GM18870 (cell line): ENCODE results near the gene LGR4.
"Not testable (repeated sequence)": the region's sequence is repeated elsewhere in the genome, so short reads cannot be mapped to it uniquely, and the experiment has no call there.

Experiments used
- ATAC-seq: cut with Tn5 transposase; IDR thresholded peaks from one replicate; pipeline ENCODE4 v1.9.1; 2021; ENCODE audit warnings: moderate library complexity; ENCODE audit not compliant: unreplicated experiment

LGR4 gene, protein sequence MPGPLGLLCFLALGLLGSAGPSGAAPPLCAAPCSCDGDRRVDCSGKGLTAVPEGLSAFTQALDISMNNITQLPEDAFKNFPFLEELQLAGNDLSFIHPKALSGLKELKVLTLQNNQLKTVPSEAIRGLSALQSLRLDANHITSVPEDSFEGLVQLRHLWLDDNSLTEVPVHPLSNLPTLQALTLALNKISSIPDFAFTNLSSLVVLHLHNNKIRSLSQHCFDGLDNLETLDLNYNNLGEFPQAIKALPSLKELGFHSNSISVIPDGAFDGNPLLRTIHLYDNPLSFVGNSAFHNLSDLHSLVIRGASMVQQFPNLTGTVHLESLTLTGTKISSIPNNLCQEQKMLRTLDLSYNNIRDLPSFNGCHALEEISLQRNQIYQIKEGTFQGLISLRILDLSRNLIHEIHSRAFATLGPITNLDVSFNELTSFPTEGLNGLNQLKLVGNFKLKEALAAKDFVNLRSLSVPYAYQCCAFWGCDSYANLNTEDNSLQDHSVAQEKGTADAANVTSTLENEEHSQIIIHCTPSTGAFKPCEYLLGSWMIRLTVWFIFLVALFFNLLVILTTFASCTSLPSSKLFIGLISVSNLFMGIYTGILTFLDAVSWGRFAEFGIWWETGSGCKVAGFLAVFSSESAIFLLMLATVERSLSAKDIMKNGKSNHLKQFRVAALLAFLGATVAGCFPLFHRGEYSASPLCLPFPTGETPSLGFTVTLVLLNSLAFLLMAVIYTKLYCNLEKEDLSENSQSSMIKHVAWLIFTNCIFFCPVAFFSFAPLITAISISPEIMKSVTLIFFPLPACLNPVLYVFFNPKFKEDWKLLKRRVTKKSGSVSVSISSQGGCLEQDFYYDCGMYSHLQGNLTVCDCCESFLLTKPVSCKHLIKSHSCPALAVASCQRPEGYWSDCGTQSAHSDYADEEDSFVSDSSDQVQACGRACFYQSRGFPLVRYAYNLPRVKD

DNA sequence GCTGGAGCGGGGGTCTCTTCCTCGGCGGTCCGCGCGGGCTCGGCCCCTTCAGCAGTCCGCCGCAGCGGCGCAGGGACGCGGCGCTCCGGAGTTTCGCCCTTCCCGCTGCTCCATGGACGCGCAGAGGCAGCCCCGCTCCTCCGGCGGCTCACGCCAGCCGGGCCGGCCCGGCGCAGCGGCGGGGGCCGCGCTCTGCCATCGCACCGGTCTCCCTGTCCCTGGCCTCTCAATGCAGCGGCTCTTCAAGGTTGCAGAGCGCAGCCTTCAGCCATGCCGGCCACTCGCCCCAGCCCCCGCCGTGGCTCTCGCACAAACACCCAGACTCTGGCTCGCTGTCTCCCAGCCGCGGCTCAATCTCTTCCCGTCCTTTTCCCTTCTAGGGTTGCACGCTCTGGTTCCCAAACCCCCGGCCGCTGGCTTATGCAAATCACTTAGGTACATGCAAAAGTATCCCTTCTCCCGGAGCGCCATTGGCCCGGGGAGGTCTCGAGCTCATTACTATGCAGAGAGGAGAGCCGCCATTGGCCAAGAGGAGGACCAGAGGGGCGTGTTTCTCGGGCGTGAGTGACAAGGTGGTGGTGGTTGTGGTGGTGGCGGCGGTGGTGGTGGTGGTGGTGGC lies at the start of gene LGR4:
Gene LGR4, minus strand, starts transcription at position 393 of the 619 bp plus-strand sequence. CDS start 488 bp downstream, outside the sequence.
- peak; percentile 72 for ATAC-seq

DNA sequence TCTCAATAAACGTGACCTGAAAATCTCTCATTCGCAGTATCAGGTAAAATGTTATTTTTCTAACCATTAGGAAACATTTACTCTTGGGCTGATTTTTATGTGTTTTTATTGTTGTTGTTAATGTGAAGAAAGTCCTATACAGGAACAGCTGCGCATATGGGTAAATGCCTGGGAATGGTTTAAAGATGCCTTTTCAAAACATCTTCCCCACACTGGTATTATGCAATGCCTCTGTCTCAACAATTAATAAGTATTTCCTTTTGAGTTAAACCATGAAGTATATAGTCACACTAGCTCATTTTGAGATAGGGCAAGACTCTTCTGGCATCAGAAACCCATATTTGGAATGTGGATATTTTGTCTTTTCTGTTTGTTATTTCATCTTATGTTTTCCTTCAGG lies 47.6 kb upstream of the LGR4 start:
- no peak for ATAC-seq

DNA sequence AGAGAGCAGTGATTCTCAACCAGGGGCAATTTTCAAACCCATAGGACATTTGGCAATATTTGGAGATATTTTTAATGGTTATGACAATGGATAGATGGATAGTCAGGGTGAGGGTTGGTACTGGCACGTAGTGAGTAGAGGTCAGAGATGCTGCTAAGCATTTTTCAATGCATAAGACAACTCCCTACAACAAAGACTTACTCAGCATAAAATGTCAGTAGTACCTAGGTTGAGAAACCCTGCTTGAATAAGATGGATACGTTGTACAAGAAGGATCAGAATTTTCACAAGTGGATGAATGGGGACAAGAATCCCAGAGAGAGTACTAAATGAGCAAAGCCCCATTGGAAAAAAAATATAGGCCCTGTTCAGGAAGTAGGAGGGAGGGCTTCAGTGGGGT lies 45.9 kb upstream of the LGR4 start:
- ATAC-seq: no peak

DNA sequence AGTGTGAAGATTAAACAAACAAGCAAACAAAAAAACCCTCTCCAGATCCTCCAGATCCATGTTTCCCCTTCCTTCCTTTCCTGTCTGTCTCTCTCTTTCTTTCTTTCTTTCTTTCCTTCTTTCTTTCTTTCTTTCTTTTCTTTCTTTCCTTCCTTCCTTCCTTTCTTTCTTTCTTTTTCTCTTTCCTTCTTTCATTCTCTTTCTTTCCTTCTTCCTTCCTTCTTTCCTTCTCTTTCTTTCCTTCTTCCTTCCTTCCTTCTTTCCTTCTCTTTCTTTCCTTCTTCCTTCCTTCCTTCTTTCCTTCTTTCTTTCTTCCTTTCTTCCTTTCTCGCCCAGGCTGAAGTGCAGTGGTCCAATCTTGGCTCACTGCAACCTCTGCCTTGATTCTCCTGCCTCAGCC lies 44.9 kb upstream of the LGR4 start:
- ATAC-seq: not testable (repeated sequence)

DNA sequence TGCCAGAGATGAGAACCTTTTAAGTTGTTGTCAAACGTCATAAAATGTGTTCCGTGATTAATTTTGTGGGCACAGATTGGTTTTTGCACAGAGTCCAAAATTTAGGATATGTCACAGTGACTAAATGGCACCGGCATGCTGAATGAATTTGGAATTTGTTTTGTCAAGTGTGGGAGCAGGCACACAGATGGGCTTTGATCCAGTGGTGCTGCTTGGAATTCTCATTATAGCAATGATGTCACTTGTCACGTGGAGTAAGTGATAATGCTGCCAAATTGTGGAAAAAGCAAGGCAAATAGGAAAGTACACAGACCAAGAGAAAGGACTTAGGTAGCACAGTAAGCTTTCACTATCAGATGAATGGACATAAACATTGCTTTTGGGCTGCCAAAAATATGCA lies 42.0 kb upstream of the LGR4 start:
- no peak for ATAC-seq

DNA sequence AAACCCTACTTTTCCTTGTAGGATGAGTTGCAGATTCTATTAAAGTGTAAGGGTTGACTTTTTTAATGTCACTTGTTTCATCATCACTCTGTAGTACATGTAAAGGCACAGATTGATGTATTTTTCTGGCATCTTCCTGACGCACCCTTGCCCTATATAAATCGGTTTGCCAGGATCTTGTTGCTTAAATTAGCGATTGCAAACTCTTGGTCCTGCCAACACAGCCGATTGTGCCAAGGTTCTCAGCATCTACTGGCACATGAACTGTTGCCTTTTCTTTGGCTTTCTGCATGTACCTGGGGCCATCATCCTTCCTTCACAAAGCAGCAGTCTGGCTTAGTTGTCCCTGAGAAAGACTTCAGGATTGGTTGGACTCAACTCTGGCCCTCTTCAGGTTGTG lies 41.5 kb upstream of the LGR4 start:
- ATAC-seq: no peak

DNA sequence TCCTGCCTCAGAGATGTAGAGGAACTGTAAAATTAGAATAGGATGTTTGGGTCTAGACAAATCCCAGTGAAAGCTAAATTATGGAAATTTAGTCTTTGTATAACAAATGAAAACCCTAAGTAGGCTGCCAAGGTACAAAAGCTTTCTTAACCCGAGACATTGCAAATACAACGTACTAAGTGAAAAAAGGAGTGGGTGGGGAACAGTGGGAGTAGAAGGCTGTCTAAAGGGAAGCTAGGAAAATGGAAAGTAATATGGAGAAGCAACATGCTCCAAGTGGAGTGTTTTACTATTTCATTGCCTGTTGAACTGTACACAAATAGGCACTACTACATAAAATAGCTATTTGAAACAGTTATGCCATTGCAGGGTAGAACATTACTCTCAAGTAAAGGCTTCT lies 40.8 kb upstream of the LGR4 start:
- no peak for ATAC-seq

DNA sequence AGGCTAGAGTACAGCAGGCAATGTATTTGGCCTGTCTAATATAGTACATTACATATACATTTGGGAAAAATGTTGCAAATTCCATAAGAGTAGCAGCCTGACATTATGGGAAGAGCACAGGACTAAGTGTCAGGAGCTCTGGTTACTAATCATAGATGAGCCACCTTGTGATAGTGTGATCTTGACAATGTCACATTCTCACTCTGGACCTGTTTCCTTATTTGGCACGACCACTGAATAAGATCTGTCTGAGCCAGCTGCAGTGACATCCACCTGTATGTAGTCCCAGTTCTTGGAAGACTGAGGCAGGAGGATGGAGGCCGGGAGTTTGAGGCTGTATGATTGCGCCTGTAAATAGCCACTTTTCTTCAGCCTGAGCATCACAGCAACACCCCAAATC lies 39.6 kb upstream of the LGR4 start:
- ATAC-seq: no peak

DNA sequence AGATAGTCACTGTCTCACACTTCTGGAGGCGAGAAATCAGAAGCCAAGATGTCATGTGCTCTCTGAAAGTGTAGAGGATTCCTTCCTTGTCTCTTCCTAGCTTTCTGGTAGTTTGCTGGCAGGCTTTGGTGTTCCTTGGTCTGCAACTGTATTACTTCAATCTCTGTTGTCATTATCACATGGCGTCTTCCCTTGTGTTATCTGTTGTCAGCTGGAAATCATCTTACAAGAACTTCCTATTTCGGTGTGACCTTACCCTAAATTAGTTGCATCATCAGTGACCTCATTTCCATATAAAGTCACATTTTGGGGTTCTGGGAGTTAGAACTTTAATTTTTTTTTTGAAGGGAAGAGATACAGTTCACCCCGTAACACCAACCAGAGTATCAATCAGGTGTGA lies 37.3 kb upstream of the LGR4 start:
- ATAC-seq: no peak

DNA sequence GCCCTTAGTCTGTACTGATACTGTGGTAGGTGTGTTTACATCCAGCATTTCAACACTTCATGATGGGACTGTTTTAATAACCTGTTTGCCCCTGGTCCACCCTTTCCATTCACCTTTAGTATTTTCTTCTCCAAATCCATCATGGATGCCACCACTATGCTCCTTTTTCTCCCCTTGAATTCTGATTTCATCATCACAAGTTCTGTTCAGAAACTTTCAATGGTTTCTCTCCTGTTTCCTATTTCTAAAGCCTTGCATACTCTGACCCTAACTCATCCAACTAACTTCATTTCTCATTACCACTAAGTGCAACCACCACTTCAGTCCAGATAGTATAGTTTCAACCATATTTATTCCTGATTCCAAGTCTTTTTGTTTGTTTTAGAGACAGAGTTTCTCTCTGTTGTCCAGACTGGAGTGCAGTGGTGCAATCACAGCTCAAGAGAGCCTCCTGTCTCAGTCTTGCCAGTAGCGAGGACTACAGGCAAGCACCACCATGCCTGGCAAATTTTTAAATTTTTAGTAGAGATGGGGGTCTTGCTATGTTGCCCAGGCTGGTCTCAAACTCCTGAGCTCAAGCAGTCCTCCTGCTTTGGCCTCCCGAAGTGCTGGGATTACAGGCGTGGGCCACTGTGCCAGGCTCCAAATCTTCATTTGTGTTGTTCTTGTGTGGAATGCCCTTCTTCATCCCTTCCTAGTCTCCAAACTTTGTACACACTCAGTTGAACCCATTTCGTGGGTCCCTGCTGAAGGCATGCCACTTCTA lies 35.1 kb upstream of the LGR4 start:
- ATAC-seq: no peak

DNA sequence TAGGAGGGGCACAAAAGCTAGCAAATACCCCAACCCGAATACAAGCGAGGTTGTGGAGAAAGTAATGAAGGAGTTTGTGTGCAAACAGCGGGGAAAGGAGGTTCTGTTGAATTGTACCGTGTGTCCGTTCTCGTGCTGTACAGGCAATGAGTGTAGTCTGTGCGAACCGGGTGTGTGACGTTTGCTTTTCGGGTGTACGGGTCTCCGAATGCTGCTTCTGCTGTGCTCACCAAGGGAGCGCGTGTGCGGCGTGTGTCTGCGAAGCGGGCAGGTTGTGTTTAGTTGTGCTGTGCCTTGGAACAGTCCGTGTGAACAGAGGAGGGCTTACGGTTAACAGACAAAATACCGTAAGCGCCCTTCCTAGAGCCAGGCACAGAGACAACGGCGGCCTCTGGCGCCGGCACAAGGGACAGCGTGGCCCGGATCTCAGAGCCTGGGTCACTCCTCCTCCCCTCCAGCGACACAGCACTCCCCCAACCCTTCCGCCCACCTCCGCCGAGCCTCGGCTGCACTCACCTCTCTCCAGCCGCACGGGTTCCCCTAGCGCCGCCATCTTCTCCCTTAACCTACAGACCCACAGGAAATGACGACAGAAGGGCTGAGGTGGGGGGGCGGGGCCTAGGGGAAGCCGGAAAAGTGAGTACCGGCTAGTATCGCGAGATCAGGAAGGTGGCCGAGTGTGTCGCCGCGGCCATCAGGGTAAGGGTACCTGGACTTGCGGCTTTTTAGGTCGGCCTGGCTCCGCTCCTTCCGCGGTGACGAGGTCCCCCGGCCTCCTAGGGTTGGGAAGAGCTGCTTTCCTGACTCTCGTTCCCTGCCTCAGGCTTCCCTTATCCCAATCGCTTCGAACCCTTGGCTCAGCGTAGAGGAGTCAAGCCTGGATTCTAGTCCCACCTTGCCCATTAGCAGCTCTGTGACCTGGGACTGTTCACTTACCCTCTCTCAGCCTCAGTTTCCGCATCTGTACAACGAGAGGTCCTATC lies 33.9 kb upstream of the LGR4 start, which contains the start of gene LIN7C:
Gene LIN7C, minus strand, starts transcription at position 570 of the 983 bp plus-strand sequence. Its CDS starts 17 bp downstream, at position 553.
- ATAC-seq: peak; percentile 88

DNA sequence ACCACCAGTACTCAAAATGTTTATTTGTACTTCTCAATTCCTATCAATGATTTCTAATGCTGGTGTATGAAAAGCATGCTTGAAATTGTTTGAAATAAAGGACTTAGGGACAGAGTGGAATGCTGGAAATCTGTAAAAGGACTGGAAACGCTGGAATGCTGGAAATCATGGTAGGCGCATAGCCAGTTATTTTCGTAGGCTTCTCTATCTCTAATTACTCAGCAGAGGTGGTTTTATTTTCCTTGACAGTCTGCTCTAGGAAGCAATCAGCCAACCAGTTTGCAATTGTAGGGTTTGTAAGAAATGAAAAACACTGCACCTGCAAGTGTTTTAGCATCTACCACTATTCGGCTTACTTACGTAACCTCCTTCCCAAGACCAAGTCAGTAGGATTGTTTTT lies 33.2 kb upstream of the LGR4 start:
- ATAC-seq: peak; percentile 6

DNA sequence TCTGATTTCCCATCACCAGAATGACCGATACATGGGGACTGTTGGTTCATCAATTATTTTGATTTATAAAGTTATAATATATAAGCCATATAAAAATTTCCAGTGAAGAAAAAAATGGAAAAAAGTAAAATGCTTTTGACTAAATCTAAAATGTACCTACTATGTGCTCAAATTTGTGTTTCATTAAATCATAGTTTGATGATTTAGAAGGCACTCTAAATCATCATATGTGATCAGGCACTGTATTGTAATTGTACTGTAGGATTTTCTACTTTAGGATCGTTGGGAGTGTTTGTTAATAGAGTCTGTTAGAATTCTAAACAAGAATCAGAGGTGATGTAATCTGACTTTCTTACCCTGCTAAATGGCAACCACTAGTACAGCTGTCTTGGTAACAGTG lies 31.6 kb upstream of the LGR4 start:
- no peak for ATAC-seq

DNA sequence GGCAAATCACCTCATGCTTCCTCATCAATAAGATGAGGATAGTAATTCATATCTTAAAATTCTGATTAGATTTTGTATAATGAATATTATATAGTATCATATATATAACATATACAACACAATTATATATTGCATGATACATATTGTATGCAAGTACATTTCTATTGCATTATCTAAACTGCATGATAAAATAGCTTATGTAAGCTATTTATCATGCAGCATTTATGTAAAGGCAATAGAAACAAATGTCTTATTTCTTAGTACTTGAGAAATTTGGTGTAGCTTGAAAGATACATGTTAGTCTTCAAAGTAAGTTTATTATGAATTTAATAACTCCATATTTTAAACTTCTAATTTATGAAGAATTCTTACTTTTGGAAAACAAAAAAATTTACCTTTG lies 28.5 kb upstream of the LGR4 start:
- ATAC-seq: no peak

DNA sequence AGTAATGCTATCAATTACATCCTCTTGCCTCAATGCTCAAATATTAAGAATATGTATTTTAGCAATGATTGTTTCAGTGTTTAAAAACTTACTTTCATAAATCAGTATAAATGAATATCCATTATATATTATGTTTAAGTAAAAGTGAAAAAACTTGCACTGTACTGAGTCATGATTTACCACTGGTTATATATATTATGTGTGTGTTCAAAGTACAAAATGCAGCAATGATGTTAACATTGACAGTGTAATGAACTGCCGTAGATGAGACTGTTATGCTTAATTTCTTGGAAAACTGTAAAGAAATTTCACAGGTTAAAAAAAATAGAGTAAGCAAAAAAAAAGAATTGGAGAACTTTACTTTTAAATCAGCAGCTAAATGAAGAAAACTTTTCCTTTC lies 25.3 kb upstream of the LGR4 start:
- ATAC-seq: no peak

DNA sequence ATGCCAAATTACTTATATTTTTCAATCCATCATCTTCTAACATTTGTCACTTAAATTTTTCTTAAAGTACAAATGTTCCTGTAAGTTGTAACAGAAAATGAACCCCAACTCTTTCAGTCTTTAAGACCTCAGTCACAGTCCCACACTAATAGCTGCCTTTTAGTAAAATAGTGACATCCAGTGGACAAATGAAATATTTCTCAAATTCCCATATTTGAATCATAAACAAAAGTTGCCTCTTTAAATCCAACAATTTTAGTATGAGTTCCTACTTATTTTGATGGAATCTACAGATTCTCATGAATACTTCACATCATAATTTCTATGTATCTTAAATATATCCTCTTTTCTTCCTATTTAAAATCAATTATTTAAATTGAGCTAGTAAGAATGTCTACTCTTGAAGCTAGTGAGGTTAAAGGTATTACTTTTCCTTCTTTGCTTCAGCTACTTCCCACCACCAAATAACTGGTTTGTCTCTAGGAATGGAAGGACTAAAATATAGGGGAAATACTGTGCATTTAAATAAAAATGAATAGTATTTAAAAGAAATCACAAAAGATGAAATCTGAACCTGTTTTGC lies 24.8 kb upstream of the LGR4 start:
- ATAC-seq: peak; percentile 84

DNA sequence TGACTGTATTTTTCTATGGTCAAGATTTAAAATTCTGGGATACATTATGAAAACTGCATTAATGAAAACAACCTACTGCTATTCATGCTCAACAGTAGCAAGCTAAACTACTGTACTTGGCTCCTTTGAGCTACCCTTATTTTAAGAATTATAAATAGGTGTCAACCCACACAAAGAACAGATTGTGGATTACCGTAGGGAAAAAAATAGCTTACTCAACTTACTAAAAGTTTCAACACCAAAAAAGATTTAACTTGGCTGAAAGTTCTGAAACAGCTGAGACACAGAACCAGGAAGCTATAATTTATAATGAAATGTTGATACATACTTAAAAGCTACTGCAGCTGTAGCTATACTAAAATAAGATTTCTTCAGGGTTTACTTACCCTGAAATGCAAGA lies 23.9 kb upstream of the LGR4 start:
- no peak for ATAC-seq

DNA sequence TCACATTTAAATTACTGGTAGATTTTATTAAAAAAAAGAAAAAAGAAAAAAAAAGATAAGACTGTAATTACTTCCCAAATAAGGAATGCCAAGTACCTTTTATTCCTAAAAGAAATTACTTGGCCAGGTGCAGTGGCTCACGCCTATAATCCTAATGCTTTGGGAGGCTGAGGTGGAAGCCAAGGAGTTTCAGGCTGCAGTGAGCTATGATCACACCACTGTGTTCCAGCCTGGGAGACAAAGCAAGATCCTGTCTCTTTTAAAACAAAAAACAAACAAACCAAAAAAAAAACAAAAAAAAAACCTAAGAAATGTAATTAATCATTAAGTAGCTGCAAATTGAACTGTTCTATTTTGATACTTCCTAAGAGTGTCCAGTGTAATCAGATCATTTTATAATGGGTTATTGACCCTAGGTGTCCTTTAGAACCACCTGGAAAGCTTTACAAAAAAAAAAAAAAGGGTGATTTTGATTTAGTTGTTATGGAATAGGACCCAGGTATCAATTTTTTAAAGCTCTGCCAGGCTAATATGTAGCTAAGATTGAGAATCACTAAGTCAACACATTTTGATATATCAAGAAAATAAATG lies 23.2 kb upstream of the LGR4 start:
- no peak for ATAC-seq

DNA sequence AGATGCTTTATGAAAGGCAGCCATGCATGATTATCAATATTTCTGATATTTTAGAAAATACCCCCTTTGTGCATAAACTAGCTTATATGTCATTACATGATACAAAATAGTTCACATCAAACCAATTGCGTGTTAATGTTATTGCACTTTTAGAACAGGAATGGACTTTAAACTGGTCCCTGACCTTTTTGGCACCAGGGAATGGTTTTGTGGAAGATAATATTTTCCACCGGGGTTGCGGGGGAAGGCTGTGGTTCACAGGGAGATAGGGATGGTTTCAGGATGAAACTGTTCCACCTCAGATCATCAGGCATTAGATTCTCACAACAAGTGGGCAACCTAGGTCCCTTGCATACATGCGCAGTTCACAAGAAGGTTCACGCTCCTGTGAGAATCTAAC lies 16.5 kb upstream of the LGR4 start:
- no peak for ATAC-seq
